K562 (cell line): ENCODE results near the gene APEX1. TPM values are rescaled to one million over a fixed set of nuclear protein-coding genes. Genes with fewer than 3 reads are reported as not detected.

Experiments used
- ARNT ChIP-seq, 2 experiments: fragments of 450-650 bp; IDR thresholded peaks; 2 replicates each; pipeline ENCODE4 v1.6.1; 2016; ENCODE audit warnings: mild to moderate bottlenecking in 1 of 2
- CHD4 ChIP-seq: fragments of 200-600 bp; sonication (generic); IDR thresholded peaks from 3 replicates; pipeline ENCODE4 v1.6.1; 2012; ENCODE audit warnings: low read depth, mild to moderate bottlenecking, mixed read lengths, low read length, inconsistent platforms; ENCODE audit not compliant: insufficient read depth, insufficient replicate concordance, poor library complexity, severe bottlenecking
- ESRRA ChIP-seq: fragments of 450-650 bp; IDR thresholded peaks from 2 replicates; pipeline ENCODE4 v1.6.1; 2014; ENCODE audit warnings: low read depth, mild to moderate bottlenecking, moderate library complexity, borderline replicate concordance
- HMGN3 ChIP-seq: IDR thresholded peaks from 2 replicates; pipeline ENCODE4 v1.6.1; 2011; ENCODE audit warnings: borderline replicate concordance, low read depth, mild to moderate bottlenecking, mixed read lengths, low read length; ENCODE audit not compliant: insufficient read length; ENCODE audit errors: extremely low read depth
- HNRNPL ChIP-seq: fragments of 200-400 bp; formaldehyde crosslinking; IDR thresholded peaks from 2 replicates; pipeline ENCODE4 v1.6.1; 2017; ENCODE audit warnings: low read depth, mild to moderate bottlenecking, low read length
- MTF1 ChIP-seq: fragments of 250-450 bp; sonication (Bioruptor Pico); IDR thresholded peaks from 2 replicates; pipeline ENCODE4 v1.9.0; 2021; ENCODE audit warnings: moderate library complexity, mild to moderate bottlenecking, inconsistent platforms, borderline replicate concordance
- NFIC ChIP-seq: fragments of 450-650 bp; IDR thresholded peaks from 2 replicates; pipeline ENCODE4 v1.6.1; 2017; ENCODE audit warnings: mild to moderate bottlenecking, inconsistent platforms
- NFIX ChIP-seq: fragments of 250-450 bp; sonication (Bioruptor Pico); IDR thresholded peaks from 2 replicates; pipeline ENCODE4 v1.4.0; 2020; ENCODE audit warnings: low read depth, mild to moderate bottlenecking, moderate library complexity
- NFXL1 ChIP-seq: fragments of 450-650 bp; formaldehyde crosslinking; IDR thresholded peaks from 2 replicates; pipeline ENCODE4 v1.4.0; 2021; ENCODE audit warnings: mild to moderate bottlenecking
- PHF20 ChIP-seq: fragments of 450-650 bp; IDR thresholded peaks from 2 replicates; pipeline ENCODE4 v1.6.1; 2018; ENCODE audit not compliant: partially characterized antibody
- POLR2AphosphoS2 ChIP-seq: IDR thresholded peaks from 2 replicates; pipeline ENCODE4 v1.6.1; 2012; ENCODE audit warnings: low read length, improper control_type of control experiment
- RBBP5 ChIP-seq: fragments of 200-600 bp; sonication (generic); IDR thresholded peaks from 2 replicates; pipeline ENCODE4 v1.6.1; 2012; ENCODE audit warnings: borderline replicate concordance, mild to moderate bottlenecking, low read length, control low read depth, inconsistent platforms; ENCODE audit not compliant: insufficient read depth, poor library complexity, severe bottlenecking
- RBM17 ChIP-seq: fragments of 200-400 bp; formaldehyde crosslinking; IDR thresholded peaks from 2 replicates; pipeline ENCODE4 v1.6.1; 2017; ENCODE audit warnings: low read depth, mild to moderate bottlenecking, low read length, borderline replicate concordance
- SMARCA5 ChIP-seq: fragments of 450-650 bp; IDR thresholded peaks from 2 replicates; pipeline ENCODE4 v1.6.1; 2016
- TAF1 ChIP-seq: IDR thresholded peaks from 2 replicates; pipeline ENCODE4 v1.6.1; 2011; ENCODE audit warnings: mild to moderate bottlenecking, low read length, moderate library complexity; ENCODE audit not compliant: insufficient read depth, control insufficient read depth, severe bottlenecking; ENCODE audit errors: extremely low read depth
- TGIF2 ChIP-seq: sonication (generic); formaldehyde crosslinking; IDR thresholded peaks from 2 replicates; pipeline ENCODE4 v1.8.1; 2022; ENCODE audit warnings: mild to moderate bottlenecking, missing genetic modification reagents, moderate library complexity
- TRIM28 ChIP-seq: fragments of 450-650 bp; IDR thresholded peaks from 2 replicates; pipeline ENCODE4 v1.6.1; 2017
- ZNF561 ChIP-seq: fragments of 450-650 bp; formaldehyde crosslinking; conservative IDR thresholded peaks from 2 replicates; pipeline ENCODE4 v1.4.0; 2020; ENCODE audit warnings: mild to moderate bottlenecking, moderate library complexity
- polyA plus RNA-seq, 8 experiments: library from polyadenylated mRNA; depleted of rRNA in 4 of 8; stranded (reverse) in 5 of 8; unstranded in 3 of 8; fragments of >200 nt; fragmentation: Nextera tagmentation in 2 of 8; fragmentation: Illumina TruSeq in 1 of 8; extraction: Ambion mirVana in 2 of 8; extraction: Trizol in 1 of 8; gene quantifications; 2 replicates each; pipeline versions ENCODE4 v1.2.1 to v1.2.3, GENCODE V29; 2011 to 2014; ENCODE audit warnings: inconsistent platforms in 1 of 8, missing spikeins in 1 of 8
- total RNA-seq, 7 experiments: library from RNA; depleted of rRNA in 6 of 7; stranded (reverse); fragments of >200 nt in 6 of 7; fragmentation: Illumina TruSeq in 2 of 7; extraction: Trizol in 2 of 7; gene quantifications; 2 replicates each; pipeline versions ENCODE4 v1.2.1 to v1.2.3, GENCODE V29; 2011 to 2021; ENCODE audit warnings: low replicate concordance in 1 of 7
- TF ChIP-seq, protein P1 (sequence below), 3 experiments: fragments of 200-800 bp in 1 of 3; sonication (Bioruptor generic) in 1 of 3; sonication (generic) in 1 of 3; formaldehyde crosslinking in 1 of 3; IDR thresholded peaks; 2 replicates each; pipeline versions ENCODE4 v1.6.1 to v1.8.0; 2016 to 2022; ENCODE audit warnings: mild to moderate bottlenecking in 2 of 3, missing compliant biosample characterization in 2 of 3, missing genetic modification characterization in 2 of 3, missing genetic modification reagents in 1 of 3
- TF ChIP-seq, protein P2 (sequence below), 2 experiments: IDR thresholded peaks; 2 replicates each; pipeline ENCODE4 v1.6.1; 2011; ENCODE audit warnings: borderline replicate concordance in 1 of 2, control low read depth in 1 of 2, low read depth in 1 of 2, low read length in 1 of 2, mild to moderate bottlenecking in 1 of 2, mixed read lengths in 1 of 2, moderate library complexity in 1 of 2; ENCODE audit not compliant: insufficient read depth in 1 of 2, insufficient read length in 1 of 2, poor library complexity in 1 of 2, severe bottlenecking in 1 of 2; ENCODE audit errors: extremely low read depth in 1 of 2

Gene APEX1
- total and polyA plus RNA-seq, 9 of the 15 experiments (the other 6 are each of a cell fraction or from before 2014, with no cell fraction given), result 50.2 to 274 (median 158) TPM

DNA sequence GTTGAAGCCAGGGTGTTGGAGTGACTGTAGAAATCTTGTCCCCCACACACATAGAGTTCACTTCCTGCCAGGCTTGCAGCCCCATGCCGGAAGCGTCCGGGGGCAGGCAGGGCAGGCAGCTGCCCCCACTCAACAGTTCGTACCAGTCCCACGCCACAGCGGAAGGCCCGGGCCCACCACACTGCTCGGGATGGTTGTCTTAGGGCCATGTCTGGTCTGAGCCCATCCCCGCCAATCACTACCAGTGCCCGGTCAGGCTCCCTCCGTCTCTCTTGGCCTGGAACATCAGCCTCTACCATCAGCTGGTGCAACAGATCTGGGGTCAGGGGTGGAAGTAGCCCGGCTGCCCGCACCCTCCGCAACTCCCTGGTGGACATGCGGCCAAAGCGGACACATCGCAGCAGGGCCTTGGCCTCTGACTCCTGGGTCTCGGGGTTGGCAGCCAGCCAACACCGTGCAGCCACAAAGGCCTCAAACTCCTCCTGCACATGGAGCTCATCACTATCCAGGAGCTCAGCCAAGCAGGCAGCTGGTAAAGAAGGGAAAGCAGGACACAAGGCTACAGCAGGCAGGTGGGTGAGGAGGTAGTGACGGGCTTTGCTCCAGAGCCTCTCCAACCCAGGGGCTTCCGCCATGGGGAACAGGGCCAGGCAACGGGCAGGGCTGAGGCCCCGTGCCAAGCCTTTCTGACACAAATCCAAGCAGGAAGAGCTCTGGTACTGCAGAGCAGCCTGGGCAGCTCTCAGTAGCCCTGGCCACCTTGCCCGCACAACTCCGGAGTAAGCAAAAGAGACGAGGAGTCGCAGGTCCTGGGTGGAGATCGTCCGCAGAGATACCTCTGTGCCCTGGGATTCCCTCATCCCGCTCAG is 25.0 kb upstream of the APEX1 start (continued):
- TF ChIP-seq CHD4 (no peak), HMGN3 (no peak), TAF1 (no peak), MTF1 (CRISPR knock-in tag) (no peak), ZNF561 (no peak), ESRRA (no peak), TGIF2 (no peak), HNRNPL (no peak), NFIC (peak; percentile 97), NFXL1 (CRISPR knock-in tag) (no peak), POLR2AphosphoS2 (no peak), NFIX (CRISPR knock-in tag) (peak; percentile 79), TRIM28 (no peak), RBBP5 (no peak), RBM17 (no peak), PHF20 (no peak), SMARCA5 (no peak), ARNT (IDR thresholded peaks at IDR 0.05) (no peak)
- TF ChIP-seq, protein P1, sequence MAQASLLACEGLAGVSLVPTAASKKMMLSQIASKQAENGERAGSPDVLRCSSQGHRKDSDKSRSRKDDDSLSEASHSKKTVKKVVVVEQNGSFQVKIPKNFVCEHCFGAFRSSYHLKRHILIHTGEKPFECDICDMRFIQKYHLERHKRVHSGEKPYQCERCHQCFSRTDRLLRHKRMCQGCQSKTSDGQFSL (CRISPR knock-in tag; IDR thresholded peaks at IDR 0.05), result no peak
- TF ChIP-seq, protein P1 (tag; IDR thresholded peaks at IDR 0.05), result no peak
- TF ChIP-seq, protein P2, sequence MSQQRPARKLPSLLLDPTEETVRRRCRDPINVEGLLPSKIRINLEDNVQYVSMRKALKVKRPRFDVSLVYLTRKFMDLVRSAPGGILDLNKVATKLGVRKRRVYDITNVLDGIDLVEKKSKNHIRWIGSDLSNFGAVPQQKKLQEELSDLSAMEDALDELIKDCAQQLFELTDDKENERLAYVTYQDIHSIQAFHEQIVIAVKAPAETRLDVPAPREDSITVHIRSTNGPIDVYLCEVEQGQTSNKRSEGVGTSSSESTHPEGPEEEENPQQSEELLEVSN (IDR thresholded peaks at IDR 0.05; ENCODE audit: borderline replicate concordance in 1 of 2, extremely low read depth in 1 of 2, insufficient read depth in 1 of 2, insufficient read length in 1 of 2, low read depth in 1 of 2, low read length in 1 of 2, poor library complexity in 1 of 2, severe bottlenecking in 1 of 2), result peak in 1 of 2 experiments; percentile 27
